Endothelial cell (in vitro differentiated cells): ENCODE results near the gene ADAMTSL1. TPM values are rescaled to one million over a fixed set of nuclear protein-coding genes. Genes with fewer than 3 reads are reported as not detected.

Experiments used
- DNase-seq: peaks from one replicate; pipeline ENCODE4 v3.0.0; 2021; ENCODE audit warnings: low spot score
- H3K27ac Mint-ChIP-seq: one replicate; pipeline ENCODE4 v1.8.0; 2021; ENCODE audit warnings: mixed read lengths, inconsistent platforms; ENCODE audit not compliant: unreplicated experiment
- H3K27me3 Mint-ChIP-seq: one replicate; pipeline ENCODE4 v1.8.0; 2021; ENCODE audit warnings: mild to moderate bottlenecking, moderate library complexity, mixed read lengths, inconsistent platforms; ENCODE audit not compliant: unreplicated experiment
- H3K36me3 Mint-ChIP-seq: one replicate; pipeline ENCODE4 v1.8.0; 2021; ENCODE audit warnings: mild to moderate bottlenecking, low read depth, mixed read lengths, inconsistent platforms; ENCODE audit not compliant: unreplicated experiment
- H3K4me1 Mint-ChIP-seq: one replicate; pipeline ENCODE4 v1.8.0; 2021; ENCODE audit warnings: mild to moderate bottlenecking, mixed read lengths, inconsistent platforms; ENCODE audit not compliant: unreplicated experiment
- H3K4me3 Mint-ChIP-seq: one replicate; pipeline ENCODE4 v1.8.0; 2021; ENCODE audit warnings: mild to moderate bottlenecking, mixed read lengths, inconsistent platforms; ENCODE audit not compliant: unreplicated experiment
- H3K9me3 Mint-ChIP-seq: one replicate; pipeline ENCODE4 v1.8.0; 2021; ENCODE audit warnings: mixed read lengths, inconsistent platforms; ENCODE audit not compliant: unreplicated experiment
- total RNA-seq: library from RNA; stranded (reverse); fragmentation: NEBNext Ultra II Directional; extraction: Animal tissue kit (Norgen Biotek cat#: 25700); gene quantifications from one replicate; pipeline ENCODE4 v1.2.1, GENCODE V29; 2021; ENCODE audit not compliant: unreplicated experiment
- TF ChIP-seq, protein P1 (sequence below): fragments of 200-600 bp; sonication (generic); IDR thresholded peaks from one replicate; pipeline ENCODE4 v1.5.0; 2021; ENCODE audit warnings: antibody characterized with exemption; ENCODE audit not compliant: unreplicated experiment

The ADAMTSL1 gene
- total RNA-seq, 1 donor from 2014 or later: 18.2 TPM

DNA sequence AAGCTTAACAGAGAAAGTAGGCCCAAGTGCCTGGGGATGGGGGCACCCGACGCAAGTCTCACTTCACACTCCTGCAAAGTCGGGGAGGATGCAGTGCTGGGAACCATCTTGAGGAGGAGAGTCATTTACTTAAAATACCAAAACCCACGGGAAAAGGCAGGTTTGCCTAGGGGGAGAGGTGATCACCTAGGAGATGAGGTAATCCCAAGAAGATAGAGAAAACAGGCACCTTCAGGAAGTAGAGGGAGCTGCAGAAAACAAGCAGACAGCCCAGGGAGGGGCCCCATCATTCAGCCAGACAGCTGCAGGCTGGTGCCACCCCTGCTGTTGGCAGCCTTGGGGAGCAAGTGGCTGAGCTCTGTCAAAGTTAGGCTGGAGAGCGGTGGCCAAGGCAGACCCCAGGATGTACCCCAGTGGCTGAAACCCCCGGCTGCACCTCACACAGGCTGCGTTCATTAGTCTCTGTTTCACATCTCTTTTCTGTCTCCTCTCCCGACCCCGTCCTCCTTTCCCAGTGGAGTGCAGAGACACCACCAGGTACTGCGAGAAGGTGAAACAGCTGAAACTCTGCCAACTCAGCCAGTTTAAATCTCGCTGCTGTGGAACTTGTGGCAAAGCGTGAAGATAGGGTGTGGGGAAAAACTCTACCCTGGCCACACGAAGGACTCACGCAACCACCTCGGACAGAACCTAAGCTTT, 434.1 kb downstream of the ADAMTSL1 start:
- H3K9me3 Mint-ChIP-seq: no peaks in the 10 kb centered on the region
- no peak for DNase-seq
- TF ChIP-seq, protein P1, sequence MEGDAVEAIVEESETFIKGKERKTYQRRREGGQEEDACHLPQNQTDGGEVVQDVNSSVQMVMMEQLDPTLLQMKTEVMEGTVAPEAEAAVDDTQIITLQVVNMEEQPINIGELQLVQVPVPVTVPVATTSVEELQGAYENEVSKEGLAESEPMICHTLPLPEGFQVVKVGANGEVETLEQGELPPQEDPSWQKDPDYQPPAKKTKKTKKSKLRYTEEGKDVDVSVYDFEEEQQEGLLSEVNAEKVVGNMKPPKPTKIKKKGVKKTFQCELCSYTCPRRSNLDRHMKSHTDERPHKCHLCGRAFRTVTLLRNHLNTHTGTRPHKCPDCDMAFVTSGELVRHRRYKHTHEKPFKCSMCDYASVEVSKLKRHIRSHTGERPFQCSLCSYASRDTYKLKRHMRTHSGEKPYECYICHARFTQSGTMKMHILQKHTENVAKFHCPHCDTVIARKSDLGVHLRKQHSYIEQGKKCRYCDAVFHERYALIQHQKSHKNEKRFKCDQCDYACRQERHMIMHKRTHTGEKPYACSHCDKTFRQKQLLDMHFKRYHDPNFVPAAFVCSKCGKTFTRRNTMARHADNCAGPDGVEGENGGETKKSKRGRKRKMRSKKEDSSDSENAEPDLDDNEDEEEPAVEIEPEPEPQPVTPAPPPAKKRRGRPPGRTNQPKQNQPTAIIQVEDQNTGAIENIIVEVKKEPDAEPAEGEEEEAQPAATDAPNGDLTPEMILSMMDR: no peak
- H3K4me1 Mint-ChIP-seq: peaks cover 23% of the 10 kb centered on the region
- peaks cover 11% of the 10 kb centered on the region for H3K36me3 Mint-ChIP-seq
- H3K27me3 Mint-ChIP-seq: peaks cover 9% of the 10 kb centered on the region
- H3K4me3 Mint-ChIP-seq: no peak overlapping the region
- no peak overlapping the region for H3K27ac Mint-ChIP-seq

DNA sequence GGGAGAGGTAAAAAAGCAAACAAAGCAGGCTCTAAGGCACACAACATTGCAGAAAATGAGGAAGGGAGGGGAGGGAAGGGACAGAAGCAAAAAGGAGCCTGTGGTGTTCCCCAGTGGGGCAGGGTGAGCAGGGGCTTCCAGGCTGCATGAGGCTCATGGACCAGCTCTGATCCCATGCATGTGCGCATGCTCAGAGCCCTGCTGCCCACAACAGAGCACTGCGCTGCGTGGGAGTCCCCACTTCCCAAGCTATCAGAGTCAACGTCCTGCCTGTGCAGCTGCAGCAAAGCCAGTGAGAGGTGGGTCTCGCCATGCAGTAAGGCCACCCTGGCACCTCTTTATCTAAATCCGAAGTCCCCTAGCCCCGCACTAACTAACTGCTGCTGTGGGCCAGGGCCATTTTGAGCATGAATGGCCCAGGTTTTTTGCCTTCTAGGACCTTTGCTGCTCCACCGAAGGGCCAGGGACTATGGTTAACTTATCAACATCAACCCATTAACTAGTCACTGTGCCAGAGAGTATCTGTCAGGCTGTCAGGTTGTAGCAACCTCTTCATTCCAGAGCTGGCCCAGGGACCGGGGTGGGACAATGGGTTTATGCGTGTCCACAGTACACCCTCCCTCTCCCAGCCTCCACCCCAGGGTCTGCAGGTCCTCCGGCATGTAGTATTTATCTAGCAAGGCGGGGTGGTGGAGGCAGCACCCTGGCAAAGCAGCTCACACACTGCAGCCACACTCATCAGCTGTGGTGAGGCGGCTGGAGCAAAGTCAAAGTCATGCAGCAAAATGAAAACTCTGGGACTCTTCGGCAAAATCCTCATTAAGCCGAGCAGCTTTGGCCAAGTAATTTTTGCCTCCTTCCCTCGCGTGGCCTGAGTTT, 435.4 kb downstream of the ADAMTSL1 start:
- Mint-ChIP-seq H3K4me3 (no peak overlapping the region), H3K27me3 (peaks cover 9% of the 10 kb centered on the region), H3K4me1 (peaks cover 23% of the 10 kb centered on the region), H3K9me3 (no peaks in the 10 kb centered on the region), H3K27ac (no peak overlapping the region), H3K36me3 (peaks cover 11% of the 10 kb centered on the region)
- TF ChIP-seq, protein P1: no peak
- no peak for DNase-seq

DNA sequence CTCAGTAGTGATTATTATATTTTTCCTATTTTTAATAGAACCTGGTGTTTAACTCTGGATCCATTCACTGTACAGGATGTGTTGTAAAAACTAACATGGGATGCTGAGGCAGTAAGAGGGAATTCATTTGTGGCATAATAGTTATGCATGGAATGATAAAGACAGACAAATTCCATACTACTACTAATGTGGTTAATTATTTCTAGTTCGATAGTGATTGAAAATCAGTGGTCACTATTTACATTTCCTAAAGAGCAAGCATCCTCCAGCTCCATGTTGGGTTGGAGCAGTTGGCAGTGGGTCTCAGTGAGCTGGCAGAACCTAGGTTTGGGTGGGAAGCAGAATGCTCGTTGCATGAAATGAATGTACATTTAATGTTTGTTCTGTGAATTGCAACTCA, 436.5 kb downstream of the ADAMTSL1 start:
- Mint-ChIP-seq H3K27me3 (peaks cover 11% of the 10 kb centered on the region), H3K36me3 (peaks cover 3% of the 10 kb centered on the region), H3K9me3 (no peaks in the 10 kb centered on the region), H3K27ac (no peak overlapping the region), H3K4me1 (peaks cover 23% of the 10 kb centered on the region), H3K4me3 (no peak overlapping the region)
- TF ChIP-seq, protein P1: no peak
- DNase-seq: no peak

DNA sequence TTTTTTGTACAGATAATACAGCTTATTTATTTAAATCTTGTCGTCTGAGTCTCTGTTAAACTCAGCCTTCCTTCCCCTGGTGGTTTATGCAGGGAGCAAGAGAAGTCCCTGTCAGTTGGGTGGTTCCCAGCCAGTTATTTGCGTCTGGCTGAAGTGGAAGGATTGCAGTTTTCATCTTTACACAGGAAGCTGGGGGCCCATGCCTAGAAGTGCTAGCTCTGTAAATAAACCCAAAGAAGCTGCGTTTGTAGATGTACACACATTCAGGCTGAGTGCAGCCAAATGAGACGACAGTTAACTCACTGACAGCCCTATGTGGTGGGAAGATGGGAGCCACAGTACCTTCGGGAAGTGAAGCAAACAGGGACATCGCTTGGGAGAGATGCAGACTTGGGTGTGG, 437.0 kb downstream of the ADAMTSL1 start:
- no peak for DNase-seq
- Mint-ChIP-seq H3K4me1 (peaks cover 23% of the 10 kb centered on the region), H3K27ac (no peak overlapping the region), H3K27me3 (peaks cover 11% of the 10 kb centered on the region), H3K4me3 (no peak overlapping the region), H3K9me3 (no peaks in the 10 kb centered on the region), H3K36me3 (peaks cover 3% of the 10 kb centered on the region)
- TF ChIP-seq, protein P1: no peak
